CD14-positive monocyte (primary cell): ENCODE measurements around the gene EDARADD. TPM values are rescaled to one million over a fixed set of nuclear protein-coding genes. Genes with fewer than 3 reads are reported as not detected.

Experiments used
- DNase-seq, 3 donors: peaks; one replicate each; pipeline ENCODE4 v3.0.0-alpha.2; 2011 to 2022
- H2AFZ ChIP-seq: 2 replicates; pipeline ENCODE4 v1.6.0; 2012; ENCODE audit warnings: mild to moderate bottlenecking, low read depth, low read length, inconsistent platforms; ENCODE audit not compliant: insufficient read depth, poor library complexity, severe bottlenecking
- H3K27ac ChIP-seq, 2 donors: 1 replicate in 1 of 2; 2 replicates in 1 of 2; pipeline ENCODE4 v1.5.1; 2012 to 2013; ENCODE audit warnings: low read length in 2 of 2, control low read depth in 1 of 2, inconsistent platforms in 1 of 2, low read depth in 1 of 2, mild to moderate bottlenecking in 1 of 2
- H3K27me3 ChIP-seq, 2 donors: one replicate each; pipeline versions ENCODE4 v1.6.0 to v1.6.1; 2011 to 2013; ENCODE audit warnings: low read length in 2 of 2; ENCODE audit not compliant: control insufficient read depth in 2 of 2, insufficient read depth in 2 of 2
- H3K36me3 ChIP-seq, 2 donors: replicated peaks in 1 of 2; 1 replicate in 1 of 2; 2 replicates in 1 of 2; pipeline versions ENCODE4 v1.5.1 to v1.6.1; 2012 to 2013; ENCODE audit warnings: low read length in 2 of 2, control low read depth in 1 of 2, inconsistent platforms in 1 of 2, mild to moderate bottlenecking in 1 of 2; ENCODE audit not compliant: insufficient read depth in 2 of 2, control insufficient read depth in 1 of 2
- H3K4me1 ChIP-seq, 2 donors: 1 replicate in 1 of 2; 2 replicates in 1 of 2; pipeline versions ENCODE4 v1.5.1 to v1.6.1; 2012 to 2013; ENCODE audit warnings: low read length in 2 of 2, control low read depth in 1 of 2, inconsistent platforms in 1 of 2, mild to moderate bottlenecking in 1 of 2, moderate library complexity in 1 of 2; ENCODE audit not compliant: insufficient read depth in 2 of 2, control insufficient read depth in 1 of 2
- H3K4me2 ChIP-seq: replicated peaks from 2 replicates; pipeline ENCODE3; 2012; ENCODE audit warnings: low read length, moderate library complexity, mild to moderate bottlenecking; ENCODE audit not compliant: poor library complexity, severe bottlenecking; ENCODE audit errors: extremely low read depth
- H3K4me3 ChIP-seq, 3 experiments: fragments of 200-600 bp in 1 of 3; sonication (generic) in 1 of 3; replicated peaks in 1 of 3; 1 replicate in 2 of 3; 2 replicates in 1 of 3; pipeline ENCODE4 v1.5.1; 2011 to 2013; ENCODE audit warnings: low read length in 3 of 3, mild to moderate bottlenecking in 3 of 3, control low read depth in 2 of 3, low read depth in 2 of 3, inconsistent platforms in 1 of 3, moderate library complexity in 1 of 3
- H3K79me2 ChIP-seq: 2 replicates; pipeline ENCODE4 v1.6.0; 2012; ENCODE audit warnings: mild to moderate bottlenecking, control low read depth, inconsistent platforms, low read length, moderate library complexity; ENCODE audit not compliant: insufficient read depth
- H3K9ac ChIP-seq: 2 replicates; pipeline ENCODE4 v1.6.0; 2017; ENCODE audit warnings: low read length, mild to moderate bottlenecking; ENCODE audit not compliant: insufficient read depth, poor library complexity, severe bottlenecking
- H3K9me3 ChIP-seq, 2 donors: replicated peaks in 1 of 2; 1 replicate in 1 of 2; 2 replicates in 1 of 2; pipeline versions ENCODE4 v1.5.1 to v1.6.1; 2012 to 2013; ENCODE audit warnings: low read length in 2 of 2, control low read depth in 1 of 2; ENCODE audit not compliant: control insufficient read depth in 1 of 2, insufficient read depth in 1 of 2
- H4K20me1 ChIP-seq: 2 replicates; pipeline ENCODE4 v1.6.0; 2012; ENCODE audit warnings: mild to moderate bottlenecking, low read length, control low read depth, moderate library complexity; ENCODE audit not compliant: insufficient read depth
- H3K27ac Mint-ChIP-seq, 7 donors: one replicate each; pipeline ENCODE4 v1.8.0; 2020; ENCODE audit warnings: mild to moderate bottlenecking in 7 of 7, mixed read lengths in 7 of 7, moderate library complexity in 6 of 7, inconsistent platforms in 2 of 7
- H3K27me3 Mint-ChIP-seq, 3 donors: one replicate each; pipeline ENCODE4 v1.8.0; 2021 to 2022; ENCODE audit warnings: low read depth in 3 of 3, mild to moderate bottlenecking in 3 of 3, mixed read lengths in 3 of 3, moderate library complexity in 3 of 3, inconsistent platforms in 1 of 3
- H3K36me3 Mint-ChIP-seq, 2 donors: one replicate each; pipeline ENCODE4 v1.8.0; 2020; ENCODE audit warnings: mixed read lengths in 2 of 2, inconsistent platforms in 1 of 2, mild to moderate bottlenecking in 1 of 2
- H3K4me1 Mint-ChIP-seq: one replicate; pipeline ENCODE4 v1.8.0; 2020; ENCODE audit warnings: mild to moderate bottlenecking, mixed read lengths
- H3K4me3 Mint-ChIP-seq, 2 donors: one replicate each; pipeline ENCODE4 v1.8.0; 2020; ENCODE audit warnings: mild to moderate bottlenecking in 2 of 2, mixed read lengths in 2 of 2, moderate library complexity in 1 of 2
- H3K9me3 Mint-ChIP-seq, 7 donors: one replicate each; pipeline ENCODE4 v1.8.0; 2020 to 2022; ENCODE audit warnings: mixed read lengths in 7 of 7, mild to moderate bottlenecking in 6 of 7, moderate library complexity in 6 of 7, inconsistent platforms in 2 of 7
- CTCF ChIP-seq: fragments of 200-600 bp; IDR thresholded peaks from one replicate; pipeline ENCODE4 v1.8.0; 2022; ENCODE audit warnings: antibody characterized with exemption, mild to moderate bottlenecking
- WGBS: methylation state at CpG from one replicate; pipeline ENCODE4 v1.1.5; 2013; ENCODE audit warnings: missing lambda C conversion rate; ENCODE audit not compliant: insufficient coverage; 5-methylcytosine and 5-hydroxymethylcytosine counted together
- intact Hi-C, 2 donors: fragments of 100-400 bp; cut with micrococcal nuclease; formaldehyde crosslinking; loops; one replicate each; pipeline versions ENCODE4 v1.15.0 to v1.15.1; 2023
- polyA plus RNA-seq, 3 donors: library from polyadenylated mRNA; depleted of rRNA in 1 of 3; unstranded in 2 of 3; stranded (reverse) in 1 of 3; fragments of 300-500 nt in 2 of 3; fragments of >200 nt in 1 of 3; fragmentation: Illumina TruSeq in 2 of 3; gene quantifications; 1 replicate in 2 of 3; 2 replicates in 1 of 3; pipeline ENCODE4 v1.2.3, GENCODE V29; 2012 to 2021

The EDARADD gene
- polyA plus RNA-seq, 3 donors: not detected

- no peak overlapping the region for H3K4me3 Mint-ChIP-seq
- Histone ChIP-seq H4K20me1 (no peaks in the 10 kb centered on the region), H3K27me3 (no peaks in the 10 kb centered on the region), H2AFZ (no peak overlapping the region), H3K79me2 (no peaks in the 10 kb centered on the region), H3K9ac (no peak overlapping the region), H3K36me3 (no peaks in the 10 kb centered on the region), H3K4me1 (no peaks in the 10 kb centered on the region), H3K9me3 (no peaks in the 10 kb centered on the region), H3K4me3 (no peak overlapping the region), H3K27ac (no peak overlapping the region), H3K4me2 (no peak overlapping the region)
- WGBS: no CpG with 5 or more reads among the region's 2 CpGs
- H3K9me3 Mint-ChIP-seq: peaks cover 0 to 2% (median 0%) of the 10 kb centered on the region in 7 donors
- H3K4me1 Mint-ChIP-seq: peaks cover 12% of the 10 kb centered on the region
- no peak for DNase-seq
- intact Hi-C loops: no loop called here
- H3K27ac Mint-ChIP-seq: no peak overlapping the region
- TF ChIP-seq CTCF: no peak
- H3K27me3 Mint-ChIP-seq: peaks cover 0 to 4% (median 0%) of the 10 kb centered on the region in 3 donors
- no peaks in the 10 kb centered on the region for H3K36me3 Mint-ChIP-seq
Observed at GRCh38 chr1:236457775-236458174, 63.7 kb downstream of the EDARADD start.

- no peaks in the 10 kb centered on the region for H4K20me1 ChIP-seq
- H3K36me3 ChIP-seq: no peaks in the 10 kb centered on the region
- H3K9me3 Mint-ChIP-seq: peaks cover 0 to 2% (median 0%) of the 10 kb centered on the region in 7 donors
- H3K4me3 ChIP-seq: no peak overlapping the region
- H3K27ac Mint-ChIP-seq: no peak overlapping the region
- peaks cover 12% of the 10 kb centered on the region for H3K4me1 Mint-ChIP-seq
- no peak overlapping the region for H3K9ac ChIP-seq
- no peak overlapping the region for H2AFZ ChIP-seq
- TF ChIP-seq CTCF: no peak
- no peaks in the 10 kb centered on the region for H3K4me1 ChIP-seq
- no peak overlapping the region for H3K4me2 ChIP-seq
- no peaks in the 10 kb centered on the region for H3K36me3 Mint-ChIP-seq
- no peak overlapping the region for H3K27ac ChIP-seq
- no peak for DNase-seq
- peaks cover 0 to 4% (median 0%) of the 10 kb centered on the region in 3 donors for H3K27me3 Mint-ChIP-seq
- H3K27me3 ChIP-seq: no peaks in the 10 kb centered on the region
- no peaks in the 10 kb centered on the region for H3K79me2 ChIP-seq
- no peak overlapping the region for H3K4me3 Mint-ChIP-seq
- no CpG with 5 or more reads among the region's 4 CpGs for WGBS
- intact Hi-C loops: no loop called here
- H3K9me3 ChIP-seq: no peaks in the 10 kb centered on the region
Observed at GRCh38 chr1:236458996-236459395, 64.9 kb downstream of the EDARADD start.
